GM12874 (cell line): ENCODE results near the gene ACP5.

ENCODE experiments used
- CTCF ChIP-seq: IDR thresholded peaks from 2 replicates; pipeline ENCODE4 v1.5.1; 2011; ENCODE audit warnings: low read depth, mild to moderate bottlenecking, control low read depth, low read length, moderate library complexity; ENCODE audit not compliant: insufficient read depth

ACP5 gene

GRCh38 chr19:11528551-11529341 lies 48.7 kb downstream of the ACP5 start, which contains the start of gene ECSIT:
TSS of gene ECSIT (minus strand) at chr19:11529134. CDS start at chr19:11519170, 9,964 bp downstream.
- no peak for TF ChIP-seq CTCF
